Small intestine (tissue), 7 donors: ENCODE results near the gene CCDC6. TPM values are rescaled to one million over a fixed set of nuclear protein-coding genes. Genes with fewer than 3 reads are reported as not detected.

ENCODE experiments used
- DNase-seq, 2 donors: peaks; one replicate each; pipeline versions ENCODE4 v3.0.0 to v3.0.0-alpha.2; 2013
- FAIRE-seq: peaks from 2 replicates; lab custom pipeline; 2012; peaks lifted over from hg19 to GRCh38; lab: Jason Lieb, UNC
- H3K27ac ChIP-seq, 3 donors: one replicate each; pipeline ENCODE4 v1.5.1; 2013; ENCODE audit warnings: low read length in 2 of 3, mild to moderate bottlenecking in 2 of 3, control low read depth in 1 of 3, inconsistent platforms in 1 of 3, low read depth in 1 of 3, moderate library complexity in 1 of 3
- H3K27me3 ChIP-seq, 3 donors: one replicate each; pipeline ENCODE4 v1.6.1; 2013; ENCODE audit warnings: low read length in 3 of 3, inconsistent platforms in 1 of 3; ENCODE audit not compliant: control insufficient read depth in 3 of 3, insufficient read depth in 3 of 3
- H3K36me3 ChIP-seq, 3 donors: one replicate each; pipeline ENCODE4 v1.6.1; 2013; ENCODE audit warnings: low read length in 3 of 3, inconsistent platforms in 1 of 3, low read depth in 1 of 3, mild to moderate bottlenecking in 1 of 3, moderate library complexity in 1 of 3; ENCODE audit not compliant: control insufficient read depth in 3 of 3, insufficient read depth in 2 of 3
- H3K4me1 ChIP-seq, 3 donors: one replicate each; pipeline ENCODE4 v1.6.1; 2013; ENCODE audit warnings: low read length in 2 of 3, inconsistent platforms in 1 of 3, low read depth in 1 of 3, mild to moderate bottlenecking in 1 of 3, moderate library complexity in 1 of 3; ENCODE audit not compliant: control insufficient read depth in 3 of 3, insufficient read depth in 2 of 3
- H3K4me3 ChIP-seq, 3 donors: one replicate each; pipeline ENCODE4 v1.5.1; 2013; ENCODE audit warnings: low read length in 3 of 3, control low read depth in 1 of 3, inconsistent platforms in 1 of 3, low read depth in 1 of 3, mild to moderate bottlenecking in 1 of 3, moderate library complexity in 1 of 3
- H3K9me3 ChIP-seq, 2 donors: one replicate each; pipeline ENCODE4 v1.6.1; 2013; ENCODE audit warnings: low read depth in 1 of 2, low read length in 1 of 2; ENCODE audit not compliant: control insufficient read depth in 2 of 2, insufficient read depth in 1 of 2
- WGBS, 3 donors: extraction: QIAGEN DNeasy Blood & Tissue Kit; methylation state at CpG; one replicate each; pipeline ENCODE4 v1.1.7; 2013; 5-methylcytosine and 5-hydroxymethylcytosine counted together
- polyA plus RNA-seq, 4 donors: library from polyadenylated mRNA; stranded (reverse) in 3 of 4; unstranded in 1 of 4; fragments of 200-250 nt in 3 of 4; fragments of 120-200 nt in 1 of 4; gene quantifications; one replicate each; pipeline versions ENCODE4 v1.2.1 to v1.2.3, GENCODE V29; 2013
- donor health status: healthy with polysubstance abuse.
- donor health status: control.
- donor health status: control.
- donor health status: Bipolar disorder and iron deficiency.
- donor health status: healthy.

The CCDC6 gene
- polyA plus RNA-seq, 4 donors, result 16.5 to 44.4 (median 24.7) TPM

DNA sequence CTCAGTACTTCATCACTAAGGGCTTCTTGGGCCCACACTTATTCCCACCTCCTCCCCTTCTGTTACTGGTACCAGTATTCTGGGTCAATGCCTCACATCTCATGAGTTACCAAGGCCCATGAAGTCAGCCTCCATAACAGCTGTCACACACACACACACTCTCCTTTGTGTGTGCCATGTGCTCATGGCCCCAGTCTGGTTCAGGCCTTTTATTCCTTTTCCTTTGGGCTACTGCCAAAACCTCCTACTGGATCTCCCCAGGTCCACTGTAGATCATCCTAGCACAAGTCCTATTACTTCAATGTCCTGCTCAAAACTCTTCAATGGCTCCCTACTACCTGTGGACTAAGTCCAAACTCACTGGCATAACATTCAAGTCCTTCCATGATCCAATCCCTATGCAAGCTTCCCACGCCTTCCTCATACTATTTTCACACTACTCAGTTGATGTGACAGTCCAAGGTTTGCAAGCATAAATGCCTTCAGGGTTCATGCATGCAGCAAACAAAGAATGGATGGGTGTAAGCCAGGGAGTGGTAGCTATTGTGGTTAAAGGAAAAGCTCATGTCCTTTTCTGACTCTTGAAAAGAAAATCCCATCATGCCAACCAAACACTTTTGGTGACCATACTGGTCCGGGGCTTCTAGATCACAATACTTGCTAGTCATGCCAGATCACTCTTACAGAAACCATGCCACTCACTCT, 68.1 kb downstream of the CCDC6 start:
- Histone ChIP-seq H3K36me3 (peaks cover 0 to 19% (median 0%) of the 10 kb centered on the region in 3 donors), H3K9me3 (no peaks in the 10 kb centered on the region), H3K4me3 (no peak overlapping the region), H3K27me3 (no peaks in the 10 kb centered on the region), H3K4me1 (peaks cover 0 to 6% (median 0%) of the 10 kb centered on the region in 3 donors), H3K27ac (no peak overlapping the region)
- FAIRE-seq (no peak), DNase-seq (peak in 1 of 2 donors; percentile 9)
- 92 to 96% (median 95%) methylated on average over 2 of the region's 2 CpGs for WGBS, 3 donors

DNA sequence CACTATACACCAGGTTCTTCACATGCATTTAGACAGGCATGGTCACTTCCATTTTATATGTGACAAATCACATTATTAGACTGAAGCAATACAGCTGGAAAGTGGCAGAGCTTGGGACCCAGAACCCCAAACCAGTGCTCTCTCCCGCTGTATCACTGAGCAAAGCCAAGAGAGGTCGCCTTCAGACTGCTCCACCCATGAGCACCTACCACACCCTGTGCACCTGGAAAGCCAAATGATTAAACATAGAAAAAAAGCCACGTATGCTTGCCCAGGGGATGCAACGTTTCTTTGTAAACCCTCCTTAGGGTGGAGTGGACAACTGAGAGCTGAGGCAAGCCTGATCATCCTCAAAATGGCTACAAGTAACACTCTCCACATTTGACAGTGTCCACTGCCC, 72.5 kb downstream of the CCDC6 start:
- FAIRE-seq (no peak), DNase-seq (peak in 1 of 2 donors; percentile 33)
- 15 to 51% (median 33%) methylated on average over 4 of the region's 4 CpGs for WGBS, 3 donors
- Histone ChIP-seq H3K27me3 (no peaks in the 10 kb centered on the region), H3K27ac (no peak overlapping the region), H3K4me1 (peaks cover 2 to 10% (median 6%) of the 10 kb centered on the region in 3 donors), H3K36me3 (peaks cover 0 to 8% (median 2%) of the 10 kb centered on the region in 3 donors), H3K4me3 (no peak overlapping the region), H3K9me3 (no peaks in the 10 kb centered on the region)

DNA sequence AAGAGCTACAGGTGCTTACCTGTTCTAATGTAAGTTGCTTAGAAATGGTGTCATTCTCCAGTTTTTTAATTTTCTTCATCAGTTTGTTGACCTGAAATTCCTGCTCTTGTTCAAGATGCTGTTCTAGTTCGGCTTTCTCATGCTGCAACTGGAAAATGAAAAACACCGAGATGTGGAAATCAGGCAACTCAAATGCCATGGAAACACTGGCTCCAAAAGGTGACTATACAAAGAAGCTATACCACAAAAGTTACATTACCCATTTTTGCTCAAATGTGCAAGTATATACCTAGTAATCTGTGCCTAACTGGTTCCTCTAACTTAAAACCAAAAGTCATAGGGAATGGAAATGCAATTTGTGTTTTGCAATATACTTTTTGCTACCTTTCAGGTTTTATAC, 73.8 kb downstream of the CCDC6 start:
- Histone ChIP-seq H3K4me3 (no peak overlapping the region), H3K27me3 (no peaks in the 10 kb centered on the region), H3K4me1 (peaks cover 2 to 10% (median 6%) of the 10 kb centered on the region in 3 donors), H3K27ac (no peak overlapping the region), H3K9me3 (no peaks in the 10 kb centered on the region), H3K36me3 (peaks cover 0 to 8% (median 4%) of the 10 kb centered on the region in 3 donors)
- DNase-seq (no peak), FAIRE-seq (no peak)
- 90 to 92% (median 92%) methylated on average over 2 of the region's 2 CpGs for WGBS, 3 donors

DNA sequence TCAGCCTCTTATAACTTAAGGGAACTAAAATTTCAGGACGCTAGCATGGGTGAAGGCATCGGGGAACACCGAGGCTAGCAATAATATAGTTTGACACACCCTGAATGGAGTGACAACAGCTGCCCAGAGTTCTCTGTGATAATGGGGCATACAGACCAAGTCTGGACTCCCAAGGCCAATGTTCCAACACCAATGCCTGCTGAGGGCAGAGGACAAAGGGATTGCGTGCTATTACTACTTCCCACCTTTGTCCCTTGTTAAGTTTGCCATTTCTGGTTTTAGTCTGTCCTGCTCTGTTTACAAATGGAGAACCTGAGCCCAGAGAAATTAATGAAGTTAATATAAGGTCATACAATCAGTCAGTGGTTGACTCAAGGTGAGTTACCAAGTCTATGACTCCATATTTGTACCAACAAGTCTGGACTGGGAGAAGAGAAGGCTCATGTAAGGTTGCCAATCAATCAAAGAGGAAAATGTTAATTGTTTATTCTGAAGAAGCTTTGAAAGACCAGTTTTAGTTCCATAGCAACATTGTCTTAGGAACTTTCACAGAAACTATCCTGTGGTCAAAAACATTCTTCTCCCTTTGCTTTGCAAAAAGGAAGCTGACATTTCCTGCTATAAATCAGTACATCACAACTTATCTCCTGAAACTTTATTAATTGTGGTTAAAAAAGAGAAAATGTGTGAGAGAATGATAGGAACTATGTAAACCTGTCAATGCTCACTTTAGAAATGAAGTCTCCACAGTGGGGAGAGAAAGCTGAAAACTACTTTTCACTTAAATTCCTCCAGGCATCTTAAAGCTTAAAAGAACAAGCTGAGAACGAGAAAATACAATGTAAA, 74.5 kb downstream of the CCDC6 start:
- FAIRE-seq, result no peak
- H3K4me3 ChIP-seq, result no peak overlapping the region

GRCh38 chr10:59830601-59831259, 75.6 kb downstream of the CCDC6 start:
- Histone ChIP-seq H3K27ac (no peak overlapping the region), H3K27me3 (no peaks in the 10 kb centered on the region), H3K9me3 (no peaks in the 10 kb centered on the region), H3K36me3 (peaks cover 0 to 9% (median 4%) of the 10 kb centered on the region in 3 donors), H3K4me1 (peaks cover 2 to 10% (median 6%) of the 10 kb centered on the region in 3 donors), H3K4me3 (no peak overlapping the region)
- FAIRE-seq (no peak), DNase-seq (peak; percentile 63 to 67)
- 72 to 80% (median 78%) methylated on average over 7 of the region's 7 CpGs for WGBS, 3 donors

More for the DNA sequence above, 74.5 kb downstream of the CCDC6 start:
- Histone ChIP-seq H3K9me3 (no peaks in the 10 kb centered on the region), H3K27ac (peak overlapping the region in 1 of 3 donors; percentile 37), H3K4me1 (peaks cover 2 to 10% (median 6%) of the 10 kb centered on the region in 3 donors), H3K27me3 (no peaks in the 10 kb centered on the region), H3K36me3 (peaks cover 0 to 4% (median 4%) of the 10 kb centered on the region in 3 donors)
- DNase-seq, result peak; percentile 65 to 86
- WGBS, 3 donors, result 51 to 74% (median 53%) methylated on average over 5 of the region's 5 CpGs

DNA sequence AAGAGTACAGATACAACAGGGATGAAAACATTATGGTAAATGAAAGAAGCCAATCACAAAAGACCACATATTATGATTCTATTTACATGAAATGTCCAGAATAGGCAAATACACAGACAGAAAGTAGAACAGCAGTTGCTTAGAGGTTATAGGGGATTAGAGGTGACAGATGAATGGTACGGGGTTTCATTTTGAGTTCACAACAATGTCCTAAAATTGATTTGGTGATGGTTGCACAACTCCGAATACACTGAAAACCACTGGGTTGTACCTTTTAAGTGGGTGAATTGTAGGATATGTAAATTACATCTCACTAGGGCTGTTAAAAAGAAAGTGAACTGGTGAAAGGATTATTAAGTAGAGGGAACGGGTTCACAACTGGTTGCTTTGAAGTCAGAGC, 76.8 kb downstream of the CCDC6 start:
- FAIRE-seq, result no peak
- no peaks in the 10 kb centered on the region for H3K27me3 ChIP-seq
- no peaks in the 10 kb centered on the region for H3K9me3 ChIP-seq
- H3K36me3 ChIP-seq, result peaks cover 0 to 9% (median 4%) of the 10 kb centered on the region in 3 donors
- WGBS, 3 donors, result 72 to 89% (median 83%) methylated on average over 3 of the region's 3 CpGs
- no peak overlapping the region for H3K27ac ChIP-seq
- H3K4me1 ChIP-seq, result peaks cover 2 to 10% (median 4%) of the 10 kb centered on the region in 3 donors
- H3K4me3 ChIP-seq, result no peak overlapping the region
- DNase-seq, result no peak

DNA sequence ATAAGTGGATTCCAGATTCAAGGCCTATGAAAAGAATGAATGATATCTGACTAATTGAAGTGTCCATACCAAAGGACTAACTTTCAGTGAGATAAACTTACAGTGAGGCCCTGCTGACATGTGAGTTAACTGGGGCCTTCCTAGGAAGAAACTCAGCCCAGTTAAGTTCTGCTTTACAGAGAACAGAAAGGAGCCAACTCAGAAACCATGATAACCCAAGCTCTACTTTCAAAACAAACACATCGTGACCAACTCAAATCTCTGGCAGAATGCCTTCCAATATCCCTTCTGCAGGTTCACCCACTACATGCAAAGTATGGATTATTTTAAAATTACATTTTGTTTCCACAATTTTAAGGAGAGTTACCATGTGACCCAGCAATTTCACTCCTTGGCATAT, 77.3 kb downstream of the CCDC6 start:
- H3K27ac ChIP-seq, result no peak overlapping the region
- WGBS, 3 donors, result 52 to 79% (median 60%) methylated on average over 1 of the region's 1 CpG
- H3K36me3 ChIP-seq, result peaks cover 0 to 9% (median 4%) of the 10 kb centered on the region in 3 donors
- H3K4me1 ChIP-seq, result peaks cover 2 to 10% (median 4%) of the 10 kb centered on the region in 3 donors
- FAIRE-seq, result no peak
- DNase-seq, result no peak
- no peaks in the 10 kb centered on the region for H3K9me3 ChIP-seq
- no peak overlapping the region for H3K4me3 ChIP-seq
- no peaks in the 10 kb centered on the region for H3K27me3 ChIP-seq

DNA sequence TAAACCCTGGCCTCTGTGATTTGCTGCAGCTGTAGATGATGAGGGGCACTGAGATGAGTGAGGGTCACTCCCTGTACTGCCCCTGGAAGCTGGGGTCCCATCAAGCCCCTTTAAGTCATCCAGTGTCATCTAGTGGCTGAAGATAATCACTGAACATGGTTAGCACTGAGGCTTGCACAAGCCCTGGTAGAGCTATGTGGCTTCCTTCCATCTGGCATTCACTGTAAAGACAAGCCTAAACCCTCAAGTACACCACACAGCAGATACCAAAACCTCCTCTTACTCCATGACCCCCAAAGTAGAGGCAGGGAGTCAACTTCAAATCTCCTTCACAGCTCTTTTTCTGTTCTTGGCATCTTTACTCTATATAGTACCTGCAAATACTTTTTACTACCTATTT, 80.4 kb downstream of the CCDC6 start:
- H3K27me3 ChIP-seq, result no peaks in the 10 kb centered on the region
- DNase-seq (no peak), FAIRE-seq (no peak)
- no peaks in the 10 kb centered on the region for H3K9me3 ChIP-seq
- peaks cover 0 to 3% (median 2%) of the 10 kb centered on the region in 3 donors for H3K4me1 ChIP-seq
- H3K36me3 ChIP-seq, result peaks cover 0 to 9% (median 6%) of the 10 kb centered on the region in 3 donors
- no peak overlapping the region for H3K4me3 ChIP-seq
- no peak overlapping the region for H3K27ac ChIP-seq
